Left lung (tissue), 10 donors: ENCODE results near the gene PRIMA1. TPM values are rescaled to one million over a fixed set of nuclear protein-coding genes. Genes with fewer than 3 reads are reported as not detected.
"Not testable (repeated sequence)": the region's sequence is repeated elsewhere in the genome, so short reads cannot be mapped to it uniquely, and the experiment has no call there.

Experiments
- ATAC-seq: fragments of 200-7000 bp; cut with Tn5 transposase; one replicate; pipeline ENCODE4 v1.9.1; 2020; ENCODE audit warnings: moderate library complexity
- DNase-seq, 4 donors: peaks; one replicate each; pipeline ENCODE4 v3.0.0-alpha.2; 2013 to 2020
- H3K27ac ChIP-seq, 2 donors: fragments of 200-600 bp; sonication (generic) in 1 of 2; one replicate each; pipeline versions ENCODE4 v1.5.0 to v1.8.0; 2020 to 2021
- H3K27me3 ChIP-seq, 2 donors: fragments of 200-600 bp; sonication (generic) in 1 of 2; one replicate each; pipeline versions ENCODE4 v1.5.0 to v1.8.0; 2020 to 2021
- H3K36me3 ChIP-seq, 2 donors: fragments of 200-600 bp; sonication (generic) in 1 of 2; one replicate each; pipeline versions ENCODE4 v1.5.0 to v1.8.0; 2020 to 2021
- H3K4me1 ChIP-seq, 2 donors: fragments of 200-600 bp; one replicate each; pipeline ENCODE4 v1.8.0; 2021
- H3K4me3 ChIP-seq, 2 donors: fragments of 200-600 bp; sonication (generic) in 1 of 2; one replicate each; pipeline versions ENCODE4 v1.5.0 to v1.8.0; 2020 to 2021; ENCODE audit warnings: mild to moderate bottlenecking in 1 of 2
- H3K9me3 ChIP-seq, 2 donors: fragments of 200-600 bp; sonication (generic) in 1 of 2; one replicate each; pipeline versions ENCODE4 v1.5.0 to v1.8.0; 2020 to 2021
- intact Hi-C, 2 donors: fragments of 100-400 bp; cut with DNase I; formaldehyde crosslinking; loops; one replicate each; pipeline versions ENCODE4 v1.11.2 to v1.14.2; 2022
- polyA plus RNA-seq, 6 donors: library from polyadenylated mRNA; unstranded; fragments of 120-200 nt; gene quantifications; one replicate each; pipeline ENCODE4 v1.2.1, GENCODE V29; 2013; ENCODE audit not compliant: insufficient read length in 6 of 6
- total RNA-seq, 2 donors: library from RNA; stranded (reverse); fragmentation: NEBNext Ultra II Directional; extraction: Animal tissue kit (Norgen Biotek cat#: 25700); gene quantifications; one replicate each; pipeline ENCODE4 v1.2.1, GENCODE V29; 2021
- TF ChIP-seq, protein P1 (sequence below), 2 donors: fragments of 200-600 bp; sonication (generic) in 1 of 2; IDR thresholded peaks; one replicate each; pipeline versions ENCODE4 v1.5.0 to v1.8.0; 2021; ENCODE audit warnings: antibody characterized with exemption in 2 of 2
- donor health status: DM: no; HTN: yes; CAD: no.
- donor health status: DM: no; HTN: no; CAD: no.

PRIMA1 gene
- total and polyA plus RNA-seq, 8 donors: 0.15 to 1.3 (median 0.77) TPM

DNA sequence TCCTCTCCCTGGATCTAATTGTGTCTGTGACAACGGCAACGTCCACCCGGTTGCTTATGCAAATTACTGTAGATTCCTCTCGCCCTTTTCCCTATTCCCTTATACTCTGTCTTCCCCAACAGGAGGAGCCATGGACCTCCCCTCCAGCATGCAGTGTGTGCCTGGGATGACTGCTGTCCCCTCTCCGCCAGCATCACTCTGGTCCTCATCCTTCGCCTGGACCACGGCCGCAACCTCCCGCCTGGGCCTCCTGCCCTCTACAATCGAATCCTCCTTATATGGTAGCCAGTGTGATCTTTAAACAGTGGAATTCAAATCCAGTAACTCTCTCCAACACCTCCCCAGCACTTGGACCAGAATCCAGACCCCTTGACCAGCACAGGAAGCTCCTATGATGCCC, 30.6 kb upstream of the PRIMA1 start:
- H3K27ac ChIP-seq: no peak overlapping the region
- DNase-seq: no peak
- no peaks in the 10 kb centered on the region for H3K36me3 ChIP-seq
- peaks cover 0 to 24% of the 10 kb centered on the region in 2 donors for H3K9me3 ChIP-seq
- no peak for ATAC-seq
- intact Hi-C loops: no loop called here
- H3K4me3 ChIP-seq: no peak overlapping the region
- TF ChIP-seq, protein P1, sequence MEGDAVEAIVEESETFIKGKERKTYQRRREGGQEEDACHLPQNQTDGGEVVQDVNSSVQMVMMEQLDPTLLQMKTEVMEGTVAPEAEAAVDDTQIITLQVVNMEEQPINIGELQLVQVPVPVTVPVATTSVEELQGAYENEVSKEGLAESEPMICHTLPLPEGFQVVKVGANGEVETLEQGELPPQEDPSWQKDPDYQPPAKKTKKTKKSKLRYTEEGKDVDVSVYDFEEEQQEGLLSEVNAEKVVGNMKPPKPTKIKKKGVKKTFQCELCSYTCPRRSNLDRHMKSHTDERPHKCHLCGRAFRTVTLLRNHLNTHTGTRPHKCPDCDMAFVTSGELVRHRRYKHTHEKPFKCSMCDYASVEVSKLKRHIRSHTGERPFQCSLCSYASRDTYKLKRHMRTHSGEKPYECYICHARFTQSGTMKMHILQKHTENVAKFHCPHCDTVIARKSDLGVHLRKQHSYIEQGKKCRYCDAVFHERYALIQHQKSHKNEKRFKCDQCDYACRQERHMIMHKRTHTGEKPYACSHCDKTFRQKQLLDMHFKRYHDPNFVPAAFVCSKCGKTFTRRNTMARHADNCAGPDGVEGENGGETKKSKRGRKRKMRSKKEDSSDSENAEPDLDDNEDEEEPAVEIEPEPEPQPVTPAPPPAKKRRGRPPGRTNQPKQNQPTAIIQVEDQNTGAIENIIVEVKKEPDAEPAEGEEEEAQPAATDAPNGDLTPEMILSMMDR (IDR thresholded peaks at IDR 0.05): no peak
- H3K4me1 ChIP-seq: no peaks in the 10 kb centered on the region
- peaks cover 0 to 11% of the 10 kb centered on the region in 2 donors for H3K27me3 ChIP-seq

DNA sequence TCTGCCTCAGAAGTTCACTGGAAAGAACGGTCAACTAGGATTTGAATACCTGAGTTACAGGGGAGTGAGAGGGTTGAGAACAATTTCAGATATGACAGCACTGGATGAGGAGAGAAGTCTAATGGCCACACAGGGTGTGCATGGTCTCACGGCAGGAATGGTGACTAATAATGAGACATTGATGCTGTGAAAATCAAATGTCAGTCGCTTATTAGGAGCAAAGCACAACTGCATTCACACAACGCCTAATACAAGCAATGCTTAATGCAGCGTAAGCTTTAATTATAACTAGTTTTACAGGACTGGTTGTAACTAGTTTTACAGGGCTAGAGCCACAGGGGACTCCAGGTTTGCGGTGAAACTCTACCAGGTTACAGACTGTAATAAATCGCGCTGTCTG, 23.4 kb upstream of the PRIMA1 start:
- Histone ChIP-seq H3K4me1 (no peaks in the 10 kb centered on the region), H3K27me3 (peaks cover 0 to 5% of the 10 kb centered on the region in 2 donors), H3K4me3 (no peak overlapping the region), H3K9me3 (peaks cover 0 to 32% of the 10 kb centered on the region in 2 donors), H3K36me3 (no peaks in the 10 kb centered on the region), H3K27ac (no peak overlapping the region)
- no peak for DNase-seq
- no peak for ATAC-seq
- intact Hi-C loops: no loop called here
- TF ChIP-seq, protein P1 (IDR thresholded peaks at IDR 0.05): no peak

DNA sequence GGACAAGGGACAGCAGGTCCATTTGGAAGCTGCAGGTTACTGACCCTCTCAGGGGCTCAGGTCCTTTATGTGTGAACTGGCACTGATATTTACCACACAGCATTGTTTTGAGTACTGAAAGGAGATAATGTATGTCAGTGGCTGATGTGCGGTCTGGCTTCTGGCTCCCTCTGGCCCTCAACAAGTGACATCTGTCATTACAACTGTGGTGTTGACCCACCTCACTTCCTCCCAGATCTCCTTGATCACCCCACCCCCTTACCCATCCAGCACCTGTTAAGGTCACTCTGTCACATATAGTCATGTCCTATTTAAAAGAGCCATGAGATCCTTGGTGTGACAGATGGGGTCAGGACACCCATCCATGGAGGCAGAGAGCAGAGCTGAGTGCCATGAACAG, 22.7 kb upstream of the PRIMA1 start:
- TF ChIP-seq, protein P1 (IDR thresholded peaks at IDR 0.05): no peak
- peaks cover 0 to 5% of the 10 kb centered on the region in 2 donors for H3K27me3 ChIP-seq
- DNase-seq (no peak), ATAC-seq (no peak)
- peaks cover 0 to 29% of the 10 kb centered on the region in 2 donors for H3K9me3 ChIP-seq
- H3K4me3 ChIP-seq: no peak overlapping the region
- no peak overlapping the region for H3K27ac ChIP-seq
- intact Hi-C loops: no loop called here
- H3K36me3 ChIP-seq: no peaks in the 10 kb centered on the region
- H3K4me1 ChIP-seq: no peaks in the 10 kb centered on the region

DNA sequence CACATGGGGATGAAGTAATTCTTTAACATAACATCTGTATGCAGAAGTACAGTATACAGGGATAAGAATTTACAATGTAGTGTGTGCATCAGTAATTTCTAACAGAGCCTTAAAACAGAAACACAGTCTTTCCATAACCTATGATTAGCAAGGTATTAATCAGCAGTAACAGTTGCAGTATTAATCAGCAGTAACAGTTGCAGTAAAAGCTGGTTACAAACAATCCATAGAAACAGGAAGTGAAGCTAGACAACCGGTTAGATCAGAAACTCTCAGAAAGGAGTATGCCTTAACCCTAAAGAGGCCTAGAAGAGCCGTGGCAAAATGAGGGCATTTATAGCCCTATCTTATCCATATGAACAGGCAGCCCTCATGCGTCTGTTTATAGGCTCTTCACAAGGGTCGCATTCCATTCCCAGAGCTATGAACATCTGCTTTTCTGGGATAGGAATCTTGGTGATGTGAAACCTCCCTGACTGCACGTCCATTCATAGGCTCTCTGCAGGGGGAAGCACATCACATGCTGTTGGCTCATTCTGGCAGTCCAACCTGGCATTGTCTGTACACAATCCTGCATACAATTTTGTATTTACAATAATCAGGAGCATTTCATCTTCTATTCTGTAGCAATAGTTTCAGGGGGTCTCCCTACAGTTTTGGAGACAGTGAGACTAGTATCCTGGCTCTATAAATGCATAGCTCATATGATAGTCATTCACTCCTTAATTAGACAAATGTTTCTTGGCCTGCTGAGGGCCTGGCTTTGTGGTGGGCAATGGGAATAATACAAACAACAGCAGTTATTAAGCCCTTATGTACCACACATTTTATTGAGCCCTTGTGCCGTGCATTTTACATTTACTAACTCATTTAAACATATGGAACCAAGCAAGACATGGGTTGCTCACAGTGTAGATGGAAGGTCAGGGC, 21.5 kb upstream of the PRIMA1 start:
- H3K36me3 ChIP-seq, DNase-seq, H3K27ac ChIP-seq, H3K4me1 ChIP-seq, H3K27me3 ChIP-seq, H3K4me3 ChIP-seq, ATAC-seq, intact Hi-C loops: not testable (repeated sequence)
- peaks cover 0 to 16% of the 10 kb centered on the region in 2 donors for H3K9me3 ChIP-seq

DNA sequence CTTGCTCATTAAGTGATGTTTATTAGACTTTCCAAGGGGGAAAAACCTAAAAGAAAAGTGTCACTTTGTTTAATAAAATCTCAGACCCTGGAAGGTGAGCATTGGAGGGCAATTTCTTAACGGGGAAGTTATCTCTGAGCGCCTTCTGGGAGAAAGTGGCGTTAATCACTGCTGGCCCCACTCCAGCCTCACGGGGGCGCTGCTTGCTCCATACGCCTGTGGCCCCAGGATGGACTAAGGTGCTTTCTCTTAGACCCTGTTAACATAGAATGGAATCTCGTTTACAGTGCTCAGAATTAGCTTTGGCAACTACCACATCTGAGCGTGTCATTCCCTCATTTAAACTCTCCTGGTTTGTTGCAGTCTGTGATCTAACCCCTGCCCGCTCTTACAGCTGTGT, 16.4 kb upstream of the PRIMA1 start:
- no peak for DNase-seq
- Histone ChIP-seq H3K9me3 (peaks cover 0 to 2% of the 10 kb centered on the region in 2 donors), H3K36me3 (no peaks in the 10 kb centered on the region), H3K27ac (no peak overlapping the region), H3K4me1 (no peaks in the 10 kb centered on the region), H3K4me3 (no peak overlapping the region), H3K27me3 (peaks cover 0 to 7% of the 10 kb centered on the region in 2 donors)
- intact Hi-C loops: no loop called here
- ATAC-seq: no peak
- TF ChIP-seq, protein P1 (IDR thresholded peaks at IDR 0.05): no peak
